Peyer's patch (tissue), 4 donors: ENCODE results near the gene ESF1.

Source experiments
- CTCF ChIP-seq, 6 experiments: fragments of 450-650 bp in 4 of 6; fragments of 200-600 bp in 2 of 6; sonication (generic) in 1 of 6; IDR thresholded peaks; one replicate each; pipeline ENCODE4 v1.5.1; 2017 to 2019; ENCODE audit warnings: antibody characterized with exemption in 6 of 6, mild to moderate bottlenecking in 3 of 6, moderate library complexity in 1 of 6
- POLR2A ChIP-seq, 2 donors: fragments of 450-650 bp; IDR thresholded peaks; one replicate each; pipeline ENCODE4 v1.5.1; 2017; ENCODE audit warnings: antibody characterized with exemption in 2 of 2, mild to moderate bottlenecking in 2 of 2, moderate library complexity in 2 of 2

GRCh38 chr20:13772529-13772928, 12.2 kb downstream of the ESF1 start:
- TF ChIP-seq CTCF (IDR thresholded peaks at IDR 0.05) (no peak), POLR2A (IDR thresholded peaks at IDR 0.05) (no peak)
